ENCODE data around the gene PRR27. TPM values are rescaled to one million over a fixed set of nuclear protein-coding genes. Genes with fewer than 3 reads are reported as not detected.

PRR27 gene
- total RNA-seq, 1 donor from 2014 or later = not detected

- intact Hi-C loops (cut with DNase I) = no loop called here
- DNase-seq (ENCODE audit: low spot score in 2 of 2) = no peak
These were observed 33.2 kb downstream of the PRR27 start for GRCh38 chr4:70187216-70187615.

GRCh38 chr4:70190579-70190978, 36.5 kb downstream of the PRR27 start:
- Histone ChIP-seq H3K27ac (no peak overlapping the region), H3K4me3 (no peak overlapping the region), H3K4me1 (no peaks in the 10 kb centered on the region), H3K27me3 (no peaks in the 10 kb centered on the region), H3K9me3 (no peaks in the 10 kb centered on the region), H3K36me3 (no peaks in the 10 kb centered on the region)
- no peak for DNase-seq (ENCODE audit: low spot score in 2 of 2)
- TF ChIP-seq CTCF (IDR thresholded peaks at IDR 0.05) = no peak
- intact Hi-C loops (cut with DNase I) = no loop called here

More at GRCh38 chr4:70187216-70187615, 33.2 kb downstream of the PRR27 start:
- Histone ChIP-seq H3K4me1 (no peaks in the 10 kb centered on the region), H3K36me3 (no peaks in the 10 kb centered on the region), H3K4me3 (no peak overlapping the region), H3K27ac (no peak overlapping the region), H3K27me3 (no peaks in the 10 kb centered on the region), H3K9me3 (no peaks in the 10 kb centered on the region)
- TF ChIP-seq CTCF (IDR thresholded peaks at IDR 0.05) = no peak

GRCh38 chr4:70191647-70192046, 37.6 kb downstream of the PRR27 start:
- no peak for DNase-seq (ENCODE audit: low spot score in 2 of 2)
- Histone ChIP-seq H3K9me3 (no peaks in the 10 kb centered on the region), H3K27ac (no peak overlapping the region), H3K36me3 (no peaks in the 10 kb centered on the region), H3K4me1 (no peaks in the 10 kb centered on the region), H3K4me3 (no peak overlapping the region), H3K27me3 (no peaks in the 10 kb centered on the region)
- intact Hi-C loops (cut with DNase I) = no loop called here
- TF ChIP-seq CTCF (IDR thresholded peaks at IDR 0.05) = no peak

- Histone ChIP-seq H3K4me1 (no peaks in the 10 kb centered on the region), H3K27ac (no peak overlapping the region), H3K9me3 (no peaks in the 10 kb centered on the region), H3K36me3 (no peaks in the 10 kb centered on the region), H3K27me3 (no peaks in the 10 kb centered on the region), H3K4me3 (no peak overlapping the region)
- DNase-seq (ENCODE audit: low spot score in 2 of 2) = no peak
- intact Hi-C loops (cut with DNase I) = no loop called here
- no peak for TF ChIP-seq CTCF (IDR thresholded peaks at IDR 0.05)
These were observed 38.9 kb downstream of the PRR27 start for GRCh38 chr4:70192895-70193294.

GRCh38 chr4:70195425-70195824, 41.4 kb downstream of the PRR27 start, which contains the start of gene ODAM:
ODAM (plus strand) TSS chr4:70195725; CDS start chr4:70196544, 819 bp downstream.
- Histone ChIP-seq H3K4me1 (no peaks in the 10 kb centered on the region), H3K27me3 (no peaks in the 10 kb centered on the region), H3K36me3 (no peaks in the 10 kb centered on the region), H3K4me3 (no peak within 1 kb of the TSS), H3K9me3 (no peaks in the 10 kb centered on the region), H3K27ac (no peak within 1 kb of the TSS)
- intact Hi-C loops (cut with DNase I) = no loop called here
- no peak for DNase-seq (ENCODE audit: low spot score in 2 of 2)
- no peak for TF ChIP-seq CTCF (IDR thresholded peaks at IDR 0.05)

GRCh38 chr4:70196857-70197256, 42.8 kb downstream of the PRR27 start:
- Histone ChIP-seq H3K27ac (no peak overlapping the region), H3K4me1 (no peaks in the 10 kb centered on the region), H3K4me3 (no peak overlapping the region), H3K9me3 (no peaks in the 10 kb centered on the region), H3K36me3 (no peaks in the 10 kb centered on the region), H3K27me3 (no peaks in the 10 kb centered on the region)
- intact Hi-C loops (cut with DNase I) = no loop called here
- no peak for DNase-seq (ENCODE audit: low spot score in 2 of 2)
- TF ChIP-seq CTCF (IDR thresholded peaks at IDR 0.05) = no peak

Measured in ascending aorta (tissue), 2 donors.